GM19452 (cell line): ENCODE data around the gene DLEC1.

Experiments
- ATAC-seq: cut with Tn5 transposase; IDR thresholded peaks from one replicate; pipeline ENCODE4 v1.9.1; 2021; ENCODE audit not compliant: unreplicated experiment

DLEC1 gene

GRCh38 chr3:38002291-38002876 lies 36.6 kb upstream of the DLEC1 start:
- no peak for ATAC-seq

- ATAC-seq = no peak
Observed at GRCh38 chr3:38002940-38003339, 36.1 kb upstream of the DLEC1 start.

- no peak for ATAC-seq
Observed at GRCh38 chr3:38003371-38003816, 35.6 kb upstream of the DLEC1 start.

- ATAC-seq = no peak
Observed at GRCh38 chr3:38003817-38004414, 35.1 kb upstream of the DLEC1 start.

- no peak for ATAC-seq
Observed at GRCh38 chr3:38004415-38005075, 34.5 kb upstream of the DLEC1 start.

GRCh38 chr3:38005076-38006020 lies 33.7 kb upstream of the DLEC1 start:
- ATAC-seq = no peak

- ATAC-seq = no peak
Observed at GRCh38 chr3:38006031-38006430, 33.0 kb upstream of the DLEC1 start.

- ATAC-seq = no peak
Observed at GRCh38 chr3:38006445-38006995, 32.5 kb upstream of the DLEC1 start.

GRCh38 chr3:38007754-38008090 lies 31.3 kb upstream of the DLEC1 start:
- no peak for ATAC-seq

GRCh38 chr3:38008191-38008701 lies 30.8 kb upstream of the DLEC1 start:
- no peak for ATAC-seq

GRCh38 chr3:38008971-38009580 lies 29.9 kb upstream of the DLEC1 start:
- no peak for ATAC-seq

- no peak for ATAC-seq
Observed at GRCh38 chr3:38009807-38010591, 29.0 kb upstream of the DLEC1 start.

GRCh38 chr3:38011111-38011510 lies 27.9 kb upstream of the DLEC1 start:
- no peak for ATAC-seq

- ATAC-seq = no peak
Observed at GRCh38 chr3:38015485-38015884, 23.5 kb upstream of the DLEC1 start.

- ATAC-seq = no peak
Observed at GRCh38 chr3:38015984-38016383, 23.0 kb upstream of the DLEC1 start.

GRCh38 chr3:38016410-38016809 lies 22.6 kb upstream of the DLEC1 start:
- no peak for ATAC-seq

GRCh38 chr3:38016847-38017444 lies 22.1 kb upstream of the DLEC1 start:
- ATAC-seq = no peak

- ATAC-seq = no peak
Observed at GRCh38 chr3:38017445-38018295, 21.3 kb upstream of the DLEC1 start.
